ENCODE measurements around the gene USP31. TPM values are rescaled to one million over a fixed set of nuclear protein-coding genes. Genes with fewer than 3 reads are reported as not detected.

Gene USP31
- total and polyA plus RNA-seq, 2 of the 8 experiments (the other 6 are each of a cell fraction or from before 2014, with no cell fraction given) = 6.7 to 19.0 TPM

DNA sequence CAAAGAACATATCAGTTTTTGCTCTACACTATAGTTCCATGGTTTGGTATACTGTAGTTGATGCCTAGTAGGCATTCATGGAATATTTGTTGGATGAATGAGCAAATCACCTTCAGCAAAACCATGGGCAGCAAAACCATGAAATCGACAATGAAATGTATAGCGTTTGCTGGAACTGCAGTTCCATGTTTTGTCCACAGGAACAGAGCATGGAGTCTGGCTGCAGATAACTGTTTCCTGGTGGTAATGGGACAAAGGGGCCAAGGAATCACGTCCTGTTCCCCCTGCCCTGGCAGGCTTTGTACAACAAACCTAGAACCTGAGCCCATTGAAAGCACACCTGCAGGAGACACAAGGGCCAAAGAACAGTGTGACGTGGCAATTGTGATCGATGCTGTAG lies 101.1 kb downstream of the USP31 start:
- Histone ChIP-seq H3K4me2 (ENCODE audit: insufficient read depth in 1 of 2, low read depth in 2 of 2, low read length in 2 of 2) (no peak overlapping the region), H3K56ac (replicated peaks; ENCODE audit: insufficient read length, low read depth, low read length) (no peak overlapping the region), H3K36me3 (ENCODE audit: control insufficient read depth in 2 of 4, insufficient read depth in 4 of 4, low read length in 3 of 4) (no peaks in the 10 kb centered on the region), H3K23ac (ENCODE audit: insufficient read length) (no peak overlapping the region), H2BK120ac (replicated peaks; ENCODE audit: low read depth, low read length) (no peak overlapping the region), H2AK5ac (ENCODE audit: low read depth, low read length) (no peak overlapping the region), H2BK20ac (ENCODE audit: low read length) (no peak overlapping the region), H3K79me1 (ENCODE audit: low read depth, low read length) (no peaks in the 10 kb centered on the region), H3K14ac (ENCODE audit: insufficient read length) (no peak overlapping the region), H3K4me3 (ENCODE audit: extremely low read depth in 1 of 4, insufficient read depth in 2 of 4, low read depth in 3 of 4, low read length in 4 of 4) (no peak overlapping the region), H3K27ac (ENCODE audit: low read depth, low read length) (no peak overlapping the region), H4K5ac (ENCODE audit: insufficient read length, low read depth, low read length) (no peak overlapping the region), H4K8ac (ENCODE audit: extremely low read depth, insufficient read depth, low read length) (no peak overlapping the region), H3K4me1 (replicated peaks in 1 of 4; ENCODE audit: control insufficient read depth in 3 of 4, insufficient read depth in 4 of 4, low read length in 3 of 4) (no peaks in the 10 kb centered on the region; a peak in 1 of 7 replicates), H3K9ac (replicated peaks in 1 of 4; ENCODE audit: extremely low read depth in 1 of 4, low read depth in 3 of 4, low read length in 3 of 4) (no peak overlapping the region), H4K20me1 (replicated peaks in 1 of 2; ENCODE audit: control insufficient read depth in 1 of 2, insufficient read depth in 2 of 2, low read length in 2 of 2) (no peaks in the 10 kb centered on the region), H2BK5ac (ENCODE audit: low read depth, low read length) (no peak overlapping the region), H3K9me3 (ENCODE audit: insufficient read depth in 2 of 2, low read depth in 1 of 2, low read length in 1 of 2) (no peaks in the 10 kb centered on the region), H3K18ac (ENCODE audit: extremely low read depth, low read length) (no peak overlapping the region), H2AFZ (ENCODE audit: low read length) (peak overlapping the region; percentile 34; the same call in 1 of the 2 replicates), H3K4ac (replicated peaks; ENCODE audit: insufficient read length, low read depth, low read length) (no peak overlapping the region), H2BK15ac (ENCODE audit: low read length) (no peak overlapping the region), H3K23me2 (ENCODE audit: low read depth, low read length) (no peaks in the 10 kb centered on the region), H2BK12ac (ENCODE audit: low read depth, low read length) (no peak overlapping the region), H3K27me3 (replicated peaks in 1 of 4; ENCODE audit: control insufficient read depth in 3 of 4, extremely low read depth in 1 of 4, insufficient read depth in 3 of 4, low read length in 3 of 4) (no peaks in the 10 kb centered on the region), H3K79me2 (ENCODE audit: control insufficient read depth in 1 of 2, insufficient read depth in 2 of 2, low read length in 2 of 2) (no peaks in the 10 kb centered on the region), H4K91ac (replicated peaks; ENCODE audit: insufficient read length, low read length) (no peak overlapping the region)
- POLR2A ChIA-PET (ENCODE audit: partially characterized antibody) = no interaction called here
- CTCF ChIA-PET (ENCODE audit: partially characterized antibody) = interaction anchor here (0.7 to 1.8 kb wide), 9 partner anchors 9 to 241 kb away, joined by 3 to 9 read pairs (median 4); no protein-coding TSS in a partner anchor
- FAIRE-seq (peak; percentile 85), DNase-seq (ENCODE audit: low read depth in 1 of 2, low spot score in 2 of 2) (no peak)
- WGBS, 2 experiments (ENCODE audit: extremely low coverage in 1 of 2, insufficient coverage in 1 of 2, insufficient read length in 1 of 2, insufficient replicate concordance in 2 of 2, low coverage in 1 of 2, low lambda C conversion rate in 2 of 2, missing lambda C conversion rate in 1 of 2) = 89% methylated on average over 5 of the region's 5 CpGs; no CpG with 5 or more reads in 1 of the 2 experiments
- TF ChIP-seq, protein P1, sequence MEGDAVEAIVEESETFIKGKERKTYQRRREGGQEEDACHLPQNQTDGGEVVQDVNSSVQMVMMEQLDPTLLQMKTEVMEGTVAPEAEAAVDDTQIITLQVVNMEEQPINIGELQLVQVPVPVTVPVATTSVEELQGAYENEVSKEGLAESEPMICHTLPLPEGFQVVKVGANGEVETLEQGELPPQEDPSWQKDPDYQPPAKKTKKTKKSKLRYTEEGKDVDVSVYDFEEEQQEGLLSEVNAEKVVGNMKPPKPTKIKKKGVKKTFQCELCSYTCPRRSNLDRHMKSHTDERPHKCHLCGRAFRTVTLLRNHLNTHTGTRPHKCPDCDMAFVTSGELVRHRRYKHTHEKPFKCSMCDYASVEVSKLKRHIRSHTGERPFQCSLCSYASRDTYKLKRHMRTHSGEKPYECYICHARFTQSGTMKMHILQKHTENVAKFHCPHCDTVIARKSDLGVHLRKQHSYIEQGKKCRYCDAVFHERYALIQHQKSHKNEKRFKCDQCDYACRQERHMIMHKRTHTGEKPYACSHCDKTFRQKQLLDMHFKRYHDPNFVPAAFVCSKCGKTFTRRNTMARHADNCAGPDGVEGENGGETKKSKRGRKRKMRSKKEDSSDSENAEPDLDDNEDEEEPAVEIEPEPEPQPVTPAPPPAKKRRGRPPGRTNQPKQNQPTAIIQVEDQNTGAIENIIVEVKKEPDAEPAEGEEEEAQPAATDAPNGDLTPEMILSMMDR (IDR thresholded peaks at IDR 0.05; ENCODE audit: control extremely low read depth in 1 of 3, insufficient read depth in 1 of 3, low read depth in 1 of 3, low read length in 3 of 3) = peak in 1 of 3 experiments; percentile 49; a peak in 1 of 4 replicates
- TF ChIP-seq EP300 (IDR thresholded peaks at IDR 0.05; ENCODE audit: borderline replicate concordance in 1 of 2, low read depth in 2 of 2, low read length in 2 of 2) = no peak
